Measurements from ENCODE around the gene GYG1.

Gene GYG1

DNA sequence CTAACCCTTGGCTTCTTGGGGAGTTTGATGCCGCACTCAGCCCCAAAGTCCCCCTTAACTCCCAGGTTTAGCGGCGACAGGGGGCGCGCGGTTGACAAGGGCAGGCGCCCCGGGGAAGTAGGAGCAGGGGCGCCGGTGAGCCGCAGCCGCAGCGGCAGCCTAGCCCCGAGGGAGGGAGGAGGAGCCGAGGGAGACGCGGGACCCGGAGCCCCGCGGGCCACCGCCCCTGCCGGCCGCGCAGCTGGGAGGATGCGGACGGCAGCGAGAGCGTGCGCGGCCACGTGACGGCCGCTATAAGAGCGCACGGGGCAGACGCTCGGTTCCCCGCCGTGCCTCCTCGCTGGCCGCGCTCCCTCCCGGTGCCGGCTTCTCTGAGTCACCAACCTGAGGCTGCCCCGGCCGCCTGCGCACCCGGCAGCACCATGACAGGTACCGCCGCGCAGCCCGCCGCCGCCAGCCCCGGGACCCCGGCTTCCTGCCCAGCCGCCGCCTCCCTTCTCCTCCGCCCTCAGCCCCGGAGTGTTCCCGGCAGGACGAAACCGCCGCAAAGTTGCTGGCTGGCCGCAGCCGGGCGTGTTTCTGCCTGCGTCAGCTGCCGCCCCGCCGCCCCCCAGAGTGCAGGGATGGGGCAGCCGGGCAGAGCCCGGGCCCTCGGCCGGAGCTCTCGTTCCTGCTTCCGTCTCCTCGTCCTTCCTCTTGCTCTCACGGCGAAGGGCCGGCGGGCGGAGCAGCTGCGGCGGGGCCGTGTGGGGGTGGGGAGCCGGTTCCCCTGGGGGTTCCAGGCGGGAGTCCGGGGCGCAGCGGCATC is at the start of gene GYG1:
Gene GYG1, plus strand, starts transcription at position 322 of the 808 bp plus-strand sequence. Its CDS starts 101 bp downstream, at position 423.
- DNase-seq (ENCODE audit: low read depth, low spot score): no peak

DNA sequence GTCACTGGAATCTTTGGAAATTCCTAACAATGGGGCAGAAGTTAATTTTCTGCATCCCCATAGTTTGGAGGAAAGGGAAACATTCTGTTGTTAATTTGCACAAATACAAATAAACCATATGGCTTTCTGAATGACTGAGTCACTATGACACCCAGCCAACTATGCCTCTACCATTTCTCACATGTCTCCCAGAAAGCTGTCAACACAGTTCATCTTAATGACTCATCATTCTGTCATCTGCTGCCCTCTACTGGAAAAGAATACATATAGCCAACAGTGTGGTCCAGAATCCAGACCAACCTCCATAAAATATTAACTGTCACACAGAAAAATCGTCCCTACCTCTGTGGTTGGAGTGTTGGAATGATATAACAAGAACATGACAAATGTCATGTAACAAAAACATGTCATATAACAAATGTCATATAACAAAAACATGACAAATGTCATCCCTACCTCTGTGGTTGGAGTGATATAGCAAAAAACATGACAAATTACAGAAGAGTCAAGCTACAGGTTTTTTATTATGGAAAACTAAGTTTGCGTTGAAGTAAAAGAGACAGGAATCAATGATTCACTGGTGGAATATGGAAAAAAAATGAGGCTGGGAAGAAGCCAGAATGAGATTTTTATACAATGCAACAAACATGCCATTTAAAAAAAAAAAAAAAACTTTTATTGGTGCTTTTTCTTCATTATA is 47.7 kb upstream of the GYG1 start:
- DNase-seq (ENCODE audit: low read depth, low spot score): peak; percentile 36

- DNase-seq (ENCODE audit: low read depth, low spot score): no peak
Observed at GRCh38 chr3:148945116-148945515, 46.2 kb upstream of the GYG1 start.

GRCh38 chr3:148948913-148949657 is 42.3 kb upstream of the GYG1 start:
- no peak for DNase-seq (ENCODE audit: low read depth, low spot score)

DNA sequence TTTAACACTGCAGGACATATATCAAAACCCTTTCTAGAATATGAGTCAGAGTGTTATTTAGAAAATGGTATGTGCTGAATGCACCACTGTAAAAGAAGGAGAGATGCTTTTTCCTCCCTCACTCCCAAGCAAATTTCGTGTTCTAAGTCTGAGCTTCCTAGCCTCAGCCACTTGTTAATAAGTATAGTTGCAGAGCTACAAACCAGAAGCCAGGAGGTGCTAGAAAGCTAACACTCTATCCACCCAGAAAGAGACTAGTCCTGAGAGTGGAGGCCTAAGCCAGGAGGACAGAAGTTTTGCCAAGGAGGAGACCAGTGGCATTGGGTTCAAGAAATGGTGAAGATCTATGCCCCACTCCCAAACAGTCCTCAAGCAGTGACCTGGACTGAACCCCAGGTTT is 40.5 kb upstream of the GYG1 start:
- DNase-seq (ENCODE audit: low read depth, low spot score): no peak

- DNase-seq (ENCODE audit: low read depth, low spot score): no peak
Observed at GRCh38 chr3:148951599-148952361, 39.6 kb upstream of the GYG1 start.

GRCh38 chr3:148953094-148953493 is 38.2 kb upstream of the GYG1 start:
- DNase-seq (ENCODE audit: low read depth, low spot score): no peak

DNA sequence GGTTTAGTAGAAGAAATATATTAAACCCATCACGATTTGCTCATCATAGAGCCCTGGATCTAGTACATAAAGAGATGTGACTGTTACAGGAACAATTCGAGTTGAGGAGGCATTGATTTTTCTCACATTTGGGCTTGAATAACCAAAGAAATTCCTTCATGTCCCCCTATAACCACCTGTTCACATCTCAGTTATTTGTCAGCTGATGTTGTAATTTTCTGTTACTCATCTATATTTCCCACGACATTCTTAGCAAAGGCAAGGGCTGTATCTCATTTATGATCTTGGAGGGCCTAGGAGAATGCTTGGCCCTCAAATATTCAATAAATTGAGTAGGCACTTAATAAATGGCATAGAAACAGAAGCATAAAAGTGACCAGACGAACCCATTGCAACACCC is 36.4 kb upstream of the GYG1 start:
- DNase-seq (ENCODE audit: low read depth, low spot score): no peak

DNA sequence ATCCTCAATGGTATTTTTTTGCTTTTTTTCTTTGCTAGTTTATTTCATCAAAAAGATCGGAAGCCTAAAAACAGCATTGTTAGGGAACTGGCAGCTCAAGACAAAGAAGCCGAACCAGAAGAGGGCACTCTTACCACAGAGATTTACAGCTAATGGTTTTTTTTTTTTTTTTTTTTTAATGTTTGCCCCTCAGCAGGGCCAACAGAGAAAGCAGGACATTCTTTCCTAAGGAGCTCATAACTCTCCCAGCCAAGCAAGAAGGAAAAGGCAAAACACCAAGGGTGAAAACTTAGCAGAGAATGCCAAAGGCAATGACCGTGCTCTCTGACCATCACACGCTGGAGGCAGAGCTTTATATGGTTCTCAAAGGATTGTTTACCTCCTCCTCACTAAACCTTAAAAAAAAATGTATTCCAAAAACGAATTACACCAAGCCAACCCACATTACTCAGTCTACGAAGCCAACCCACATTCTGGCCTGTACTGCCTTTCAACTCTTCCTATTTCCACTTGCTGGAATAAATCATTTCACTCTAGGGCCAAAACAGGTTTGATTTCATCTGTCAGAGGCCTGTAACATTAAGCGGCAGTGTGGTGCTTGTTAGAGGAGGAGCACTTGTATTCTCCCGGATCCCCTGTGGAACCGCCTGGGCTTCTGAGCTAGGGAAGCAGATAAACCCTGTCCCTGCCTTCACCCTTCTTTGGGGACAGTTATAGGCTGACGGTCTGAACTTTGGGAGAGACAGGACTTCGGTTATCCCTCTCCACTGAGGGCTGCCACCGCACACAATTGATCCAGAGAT is 35.6 kb upstream of the GYG1 start:
- peak; percentile 72 for DNase-seq (ENCODE audit: low read depth, low spot score)

- DNase-seq (ENCODE audit: low read depth, low spot score): no peak
Observed at GRCh38 chr3:148957586-148957985, 33.8 kb upstream of the GYG1 start.

GRCh38 chr3:148958696-148959095 is 32.6 kb upstream of the GYG1 start:
- DNase-seq (ENCODE audit: low read depth, low spot score): no peak

GRCh38 chr3:148962513-148962912 is 28.8 kb upstream of the GYG1 start:
- peak; percentile 49 for DNase-seq (ENCODE audit: low read depth, low spot score)

GRCh38 chr3:148964809-148965208 is 26.5 kb upstream of the GYG1 start:
- DNase-seq (ENCODE audit: low read depth, low spot score): no peak

DNA sequence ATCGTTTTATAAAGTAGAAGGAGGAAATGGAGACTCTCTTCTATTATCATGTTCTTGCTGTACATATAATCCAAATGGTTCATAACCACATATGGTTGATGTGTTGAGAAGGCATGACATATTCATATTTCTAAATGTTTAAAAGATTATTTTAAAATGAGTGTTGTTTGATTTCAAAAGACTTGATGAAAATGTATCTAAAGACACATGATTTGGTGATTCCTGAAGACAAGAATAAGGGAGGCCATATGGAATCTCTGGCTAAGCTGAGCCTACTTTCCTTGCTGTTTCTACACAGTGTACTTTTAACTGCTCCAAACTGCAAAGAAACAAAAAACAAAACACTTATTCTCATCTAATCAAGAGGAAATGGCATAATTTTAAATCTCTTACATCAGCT is 23.0 kb upstream of the GYG1 start:
- no peak for DNase-seq (ENCODE audit: low read depth, low spot score)

DNA sequence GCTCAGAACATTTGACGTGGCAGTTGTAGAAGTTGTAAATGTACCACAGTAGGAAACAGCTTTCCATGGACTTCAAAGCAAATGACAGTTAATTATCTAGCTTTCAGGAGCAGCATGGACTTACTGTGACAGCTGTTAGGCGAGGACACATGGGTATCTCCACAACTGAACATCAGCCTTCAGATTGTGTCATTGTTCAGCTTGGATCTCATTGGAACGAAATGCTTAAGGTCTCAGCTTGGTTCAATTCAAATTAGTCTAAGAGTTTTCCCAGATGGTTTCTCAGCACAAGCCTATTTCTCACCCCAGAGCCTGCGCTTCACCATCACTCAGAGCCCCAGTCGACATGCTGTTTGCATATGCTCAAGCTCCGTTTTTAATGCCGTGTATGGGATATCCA is 21.1 kb upstream of the GYG1 start:
- no peak for DNase-seq (ENCODE audit: low read depth, low spot score)

DNA sequence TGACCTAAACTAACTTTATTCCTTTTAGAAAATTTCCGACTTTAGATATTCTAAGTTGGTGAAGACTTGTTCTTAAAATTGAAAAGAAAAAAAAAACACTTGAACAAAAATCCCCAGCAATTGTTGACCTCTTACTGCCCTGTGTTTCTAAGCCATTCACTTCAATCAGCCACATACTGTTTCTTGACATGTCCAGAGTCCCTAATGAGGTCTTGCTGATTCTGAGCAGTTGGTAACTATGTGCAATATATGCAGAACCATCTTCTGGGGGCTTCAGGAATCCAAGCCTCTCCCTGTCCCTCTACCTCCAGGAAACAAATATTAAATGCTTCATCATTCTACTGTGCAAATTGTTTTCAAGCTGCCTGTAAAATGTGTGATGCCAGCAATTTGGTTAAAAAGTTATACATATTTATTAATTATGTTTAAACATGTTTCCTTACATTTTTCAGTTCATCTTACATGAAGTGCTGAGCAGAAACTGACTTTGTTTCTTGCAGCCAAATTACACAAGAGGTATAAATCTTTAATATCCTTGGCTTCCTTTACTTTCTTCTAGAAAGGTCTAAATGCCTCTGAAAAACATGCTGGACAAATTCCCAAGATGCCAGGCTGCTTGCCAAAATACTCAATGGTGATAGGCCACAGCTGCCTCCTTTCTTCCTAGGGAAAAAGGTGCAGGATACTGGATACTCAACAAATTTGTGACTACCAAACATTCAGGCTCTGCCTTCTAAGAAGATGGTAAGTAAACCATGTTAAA is 19.8 kb upstream of the GYG1 start:
- no peak for DNase-seq (ENCODE audit: low read depth, low spot score)

- no peak for DNase-seq (ENCODE audit: low read depth, low spot score)
Observed at GRCh38 chr3:148974726-148975125, 16.6 kb upstream of the GYG1 start.

DNA sequence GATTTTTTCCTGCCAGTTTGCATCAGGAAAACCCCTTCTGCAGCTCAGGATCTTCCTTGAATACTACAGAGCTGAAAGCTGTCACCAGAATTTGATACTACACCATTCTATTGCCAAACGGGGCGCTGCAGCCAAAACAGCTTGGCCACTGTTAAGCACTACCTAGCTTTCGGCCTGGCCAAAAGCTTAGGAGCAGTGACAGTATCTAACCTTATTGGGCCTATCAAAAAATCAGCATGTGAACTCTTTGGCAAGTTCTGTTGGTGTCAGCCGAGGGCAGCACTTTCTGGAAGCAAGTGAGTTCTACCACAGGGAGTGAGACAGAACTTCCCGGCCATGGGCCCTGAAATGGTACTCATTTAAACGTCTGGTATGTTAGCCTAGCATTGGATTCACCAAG is 16.1 kb upstream of the GYG1 start:
- no peak for DNase-seq (ENCODE audit: low read depth, low spot score)

- no peak for DNase-seq (ENCODE audit: low read depth, low spot score)
Observed at GRCh38 chr3:148975696-148976095, 15.6 kb upstream of the GYG1 start.

- no peak for DNase-seq (ENCODE audit: low read depth, low spot score)
Observed at GRCh38 chr3:148981273-148981672, 10.1 kb upstream of the GYG1 start.
